HPDE6-E6E7 (cell line): Measurements from ENCODE around the gene EIF2B1.

Experiments
- DNase-seq: peaks from one replicate; pipeline ENCODE4 v3.0.0; 2011; ENCODE audit warnings: missing footprints; ENCODE audit errors: extremely low spot score

EIF2B1 gene

DNA sequence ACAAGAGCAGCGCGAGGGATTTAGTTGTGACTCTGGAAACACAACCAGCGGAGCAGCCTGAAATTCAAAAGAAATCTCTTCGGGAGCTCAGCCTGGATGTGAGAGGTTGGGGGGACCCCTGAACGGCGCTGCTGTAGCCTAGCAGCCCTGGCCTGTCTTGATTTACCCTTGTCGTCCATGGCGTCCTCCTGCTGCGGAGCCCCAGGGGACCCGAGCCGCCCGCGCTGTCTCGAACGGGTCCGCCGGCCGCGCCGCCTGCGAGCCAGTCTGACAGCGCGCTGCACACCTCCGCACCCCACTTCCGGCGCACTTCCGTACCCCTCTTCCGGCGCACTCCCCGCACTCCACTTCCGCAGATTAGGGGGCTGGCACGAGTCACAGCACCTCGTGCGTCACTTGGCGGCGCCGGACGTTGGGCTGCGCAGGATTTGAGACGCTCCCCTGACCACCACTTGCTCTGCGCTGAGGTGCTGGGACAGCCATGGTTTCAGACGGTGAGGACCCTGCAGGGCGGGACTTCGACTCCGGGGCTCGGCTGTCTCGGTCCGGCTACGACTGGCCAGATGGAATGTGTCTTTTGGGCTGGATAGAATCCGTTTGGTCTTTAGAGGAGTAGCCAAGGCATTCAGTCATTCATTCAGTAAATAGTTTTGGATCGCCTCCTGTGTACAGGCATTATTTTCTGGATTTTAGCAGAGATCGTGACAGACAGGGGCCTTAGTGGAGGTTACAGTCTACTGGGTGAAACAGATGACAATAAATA, at the start of gene EIF2B1, which contains the start of gene GTF2H3:
Gene EIF2B1 (minus strand): TSS at position 308 of the 763 bp plus-strand sequence. CDS start 129 bp downstream, at position 179.
Gene GTF2H3 (plus strand): TSS at position 451 of the 763 bp plus-strand sequence. CDS start 31 bp downstream, at position 482.
- peak; percentile 99 for DNase-seq

DNA sequence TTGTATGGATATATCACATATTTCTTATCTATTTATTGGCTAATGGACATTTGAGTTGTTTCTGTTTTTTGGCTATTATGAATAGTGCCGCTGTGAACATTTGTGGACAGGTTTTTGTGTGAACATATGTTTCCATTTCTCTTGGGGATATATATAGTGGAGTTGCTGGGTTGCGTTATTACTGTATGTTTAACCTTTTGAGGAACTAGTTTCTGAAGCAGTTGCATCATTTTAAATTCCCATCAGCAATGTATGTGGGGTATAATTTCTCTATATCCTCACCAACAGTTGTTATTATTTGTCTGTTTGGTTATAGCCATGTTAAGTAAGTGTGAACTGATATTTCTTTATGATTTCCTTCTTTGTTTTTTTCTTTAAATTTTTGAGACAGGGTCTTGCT, 48.1 kb upstream of the EIF2B1 start:
- no peak for DNase-seq

DNA sequence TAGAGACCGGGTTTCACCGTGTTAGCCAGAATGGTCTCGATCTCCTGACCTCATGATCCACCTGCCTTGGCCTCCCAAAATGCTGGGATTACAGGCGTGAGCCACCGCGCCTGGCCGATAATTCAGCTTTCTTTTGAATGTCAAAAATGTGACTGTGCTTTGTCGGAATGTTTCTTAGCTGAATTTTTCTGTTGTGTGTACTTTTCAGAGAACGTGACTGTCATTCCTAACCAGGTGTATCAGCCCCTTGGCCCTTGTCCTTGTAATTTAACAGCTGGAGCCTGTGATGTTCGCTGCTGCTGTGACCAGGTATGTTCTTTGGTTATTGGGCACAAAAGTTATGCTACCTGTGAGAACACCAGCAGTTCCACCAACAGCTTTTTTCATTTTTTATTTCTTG, 45.5 kb upstream of the EIF2B1 start:
- no peak for DNase-seq

DNA sequence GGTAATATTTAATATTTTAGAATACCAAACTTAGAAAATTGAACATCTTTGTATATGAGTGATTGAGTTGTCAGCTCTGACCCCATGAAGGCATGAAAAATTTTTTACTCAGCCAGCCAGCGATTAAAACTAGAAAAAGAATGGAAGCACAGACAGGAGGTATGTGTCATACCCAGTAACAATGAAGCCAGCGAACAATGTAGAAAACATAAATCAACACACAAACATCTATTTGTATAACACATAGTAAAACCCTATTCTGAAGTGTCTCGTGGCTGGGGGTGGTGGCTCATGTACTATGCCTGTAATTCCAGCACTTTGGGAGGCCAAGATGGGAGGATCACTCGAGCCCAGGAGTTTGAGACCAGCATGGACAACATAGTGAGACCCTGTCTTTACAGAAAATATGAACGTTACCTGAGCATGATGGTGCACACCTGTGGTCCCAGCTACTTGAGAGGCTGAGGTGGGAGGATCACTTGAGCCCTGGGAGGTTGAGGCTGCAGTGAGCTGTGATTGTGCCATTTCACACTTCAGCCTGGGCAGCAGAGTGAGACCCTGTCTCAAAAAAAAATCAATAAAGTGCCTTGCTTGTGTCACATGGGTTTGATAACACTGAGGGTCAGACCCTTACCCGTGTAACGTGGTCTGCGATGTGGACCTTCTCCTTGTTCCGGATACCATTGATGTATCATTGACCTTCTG, 43.3 kb upstream of the EIF2B1 start:
- DNase-seq, result no peak

DNA sequence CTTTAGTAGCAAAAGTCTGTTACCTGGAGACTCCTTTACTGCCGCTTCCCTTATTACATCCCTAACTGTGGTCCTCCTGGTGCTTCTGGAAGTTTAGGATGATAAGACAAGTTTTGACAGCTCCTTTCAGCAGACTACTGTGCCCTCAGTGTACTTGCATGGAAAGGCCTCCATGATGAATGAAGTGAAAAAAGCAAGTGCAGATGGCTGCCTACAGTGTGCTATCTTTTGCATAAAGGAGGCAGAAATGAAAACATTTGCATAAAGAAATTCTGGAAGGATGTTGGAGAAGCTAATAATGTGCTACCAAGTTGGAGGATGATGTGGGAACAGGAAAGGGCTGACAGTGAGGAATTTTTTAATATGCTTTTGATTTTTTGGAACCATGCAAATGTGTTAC, 42.0 kb upstream of the EIF2B1 start:
- DNase-seq, result no peak

DNA sequence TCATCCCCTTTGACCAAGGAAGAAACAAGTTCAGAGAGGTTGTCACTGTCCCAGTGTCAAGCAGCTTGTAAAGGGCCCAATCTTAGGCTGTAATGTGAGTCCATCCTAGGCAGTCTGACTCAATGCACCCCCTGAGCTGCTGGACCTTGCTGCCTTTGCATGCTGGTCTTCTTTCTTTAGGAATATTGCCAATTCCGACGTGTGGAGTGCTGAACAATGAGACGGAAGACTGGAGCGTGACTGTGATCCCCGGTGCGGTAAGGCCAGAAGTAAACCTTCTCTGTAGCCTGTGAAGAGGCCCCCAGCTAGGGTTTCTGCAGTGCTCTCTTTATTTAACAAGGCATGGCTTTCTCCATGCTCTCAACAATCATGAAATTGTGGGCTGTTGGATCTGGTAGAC, 38.4 kb upstream of the EIF2B1 start:
- no peak for DNase-seq

DNA sequence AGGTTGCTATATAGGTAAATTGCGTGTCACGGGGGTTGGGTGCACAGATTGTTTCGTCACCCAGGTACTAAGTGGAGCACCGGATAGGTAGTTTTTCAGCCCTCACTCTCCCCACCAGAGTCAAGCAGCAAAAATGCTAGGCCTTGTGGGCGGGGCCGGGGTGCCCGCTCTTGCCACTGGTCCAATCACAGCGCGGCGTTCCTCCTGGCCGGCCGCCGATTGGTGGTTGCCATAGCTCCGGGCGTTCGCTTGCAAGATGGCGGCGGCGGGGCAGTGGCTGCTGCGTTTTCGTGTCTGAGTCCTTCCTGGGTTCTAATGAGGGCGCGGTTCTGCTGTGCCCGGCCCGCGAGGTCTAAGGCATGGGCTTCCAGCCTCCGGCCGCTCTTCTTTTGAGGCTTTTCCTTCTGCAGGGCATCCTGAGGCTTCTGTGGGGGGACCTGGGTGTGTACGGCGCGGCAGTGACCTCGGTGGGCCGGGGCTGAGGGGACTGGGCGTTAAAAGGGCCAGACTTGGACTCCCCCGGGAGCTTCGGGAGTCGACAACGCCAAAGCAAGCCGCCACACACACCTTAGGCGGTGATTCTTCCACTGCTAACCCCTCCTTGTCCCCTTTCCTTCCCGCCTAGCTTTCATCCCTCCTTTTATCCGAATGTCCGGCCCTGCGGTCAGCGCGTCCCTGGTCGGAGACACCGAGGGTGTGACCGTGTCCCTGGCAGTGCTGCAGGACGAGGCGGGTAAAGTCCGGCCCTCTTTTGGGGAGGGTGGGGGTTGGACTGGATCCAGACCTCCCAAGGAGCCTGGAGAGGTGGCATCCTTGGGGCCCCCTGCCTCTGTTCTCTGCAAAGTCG, 37.6 kb upstream of the EIF2B1 start, which contains the start of gene TCTN2:
Gene TCTN2 (plus strand): TSS at position 232 of the 847 bp plus-strand sequence. CDS start 128 bp downstream, at position 360.
- peak; percentile 99 for DNase-seq

DNA sequence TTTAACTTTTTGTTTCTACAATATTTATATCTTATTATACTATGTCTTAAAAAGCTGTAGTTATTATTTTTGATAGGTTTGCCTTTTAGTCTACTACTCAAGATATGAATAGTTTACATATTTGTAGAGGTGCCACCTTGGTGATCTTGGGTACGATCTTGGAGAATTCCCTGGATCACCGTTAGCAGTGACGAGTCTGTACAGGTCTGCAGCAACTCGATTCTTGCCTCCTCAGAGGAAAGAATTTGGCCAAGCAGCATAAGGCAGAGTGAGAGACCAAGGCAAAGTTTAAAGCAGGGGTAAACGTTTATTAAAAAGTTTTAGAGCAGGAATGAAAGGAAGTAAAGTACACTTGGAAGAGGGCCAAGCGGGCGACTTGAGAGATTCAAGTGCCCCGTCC, 34.3 kb upstream of the EIF2B1 start:
- DNase-seq, result no peak

DNA sequence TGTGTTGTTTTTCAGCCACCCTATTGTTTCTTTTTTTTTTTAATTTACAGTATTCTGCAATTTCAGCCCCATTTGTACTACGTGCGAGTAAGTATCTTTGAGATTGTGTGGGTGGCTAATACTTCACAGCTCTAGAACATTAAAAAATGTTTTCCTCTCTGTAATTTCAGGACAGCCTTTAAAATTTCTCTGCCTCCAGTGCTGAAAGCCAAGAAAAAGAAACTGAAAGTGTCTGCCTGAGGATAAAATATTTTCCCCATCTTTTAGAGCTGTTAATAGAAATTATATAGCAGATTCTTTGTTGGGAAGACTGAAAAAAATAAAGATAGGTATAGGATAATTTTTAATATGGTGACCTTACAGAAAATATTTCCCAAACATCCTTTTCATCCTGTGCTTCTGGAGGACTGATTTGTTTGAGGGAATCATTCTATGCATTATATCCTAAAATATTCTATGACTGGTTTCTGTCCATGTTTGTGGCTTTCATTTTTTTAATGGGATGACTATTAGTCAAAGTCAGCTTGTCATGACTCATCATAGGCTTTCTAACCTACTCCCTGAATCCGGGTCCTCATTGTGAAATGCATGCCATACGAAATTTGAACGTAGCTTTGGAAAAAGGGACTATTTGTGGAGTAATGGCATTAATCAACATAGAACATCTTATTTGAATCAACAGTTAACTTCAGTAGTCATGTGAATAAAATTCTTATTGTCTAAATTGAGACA, 26.7 kb upstream of the EIF2B1 start:
- peak; percentile 89 for DNase-seq

DNA sequence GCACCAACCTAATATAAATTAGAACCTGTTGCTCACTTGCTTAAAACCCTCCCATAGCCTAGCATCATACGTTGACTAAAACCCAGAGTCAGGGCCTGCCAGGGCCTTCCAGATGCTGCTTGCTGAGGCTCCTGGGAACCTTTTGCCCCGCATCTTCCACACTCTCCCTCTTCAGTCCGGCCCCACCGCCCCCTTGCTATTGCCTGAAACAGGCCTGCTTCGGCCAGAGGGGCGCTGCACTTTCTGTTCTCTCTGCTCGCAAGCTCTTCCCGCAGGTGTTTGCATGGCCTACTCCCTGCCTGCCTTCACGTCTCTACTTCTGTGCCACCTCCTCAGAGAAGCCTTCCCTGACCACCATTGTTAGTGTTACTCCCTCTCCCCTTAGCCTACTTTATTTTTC, 23.7 kb upstream of the EIF2B1 start:
- DNase-seq, result no peak

DNA sequence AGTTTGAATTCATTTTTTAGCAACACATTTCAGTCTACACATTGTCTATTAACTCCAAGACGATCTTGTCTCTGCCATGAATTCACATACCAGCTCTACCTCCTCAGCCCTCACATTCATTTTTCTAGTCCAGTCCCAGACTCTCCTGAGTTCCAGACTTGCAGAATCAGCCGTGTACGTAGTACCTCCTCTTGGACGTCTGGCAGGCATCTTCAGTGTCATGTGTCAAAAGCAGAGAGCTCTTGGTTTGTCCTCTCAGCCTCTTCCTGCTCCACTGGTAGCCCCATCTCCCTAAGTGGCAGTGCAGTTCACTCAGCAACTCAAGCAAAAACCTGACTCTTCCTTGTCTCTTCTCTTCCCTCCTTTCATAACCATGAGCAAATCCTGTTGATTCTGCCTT, 22.9 kb upstream of the EIF2B1 start:
- DNase-seq, result no peak

DNA sequence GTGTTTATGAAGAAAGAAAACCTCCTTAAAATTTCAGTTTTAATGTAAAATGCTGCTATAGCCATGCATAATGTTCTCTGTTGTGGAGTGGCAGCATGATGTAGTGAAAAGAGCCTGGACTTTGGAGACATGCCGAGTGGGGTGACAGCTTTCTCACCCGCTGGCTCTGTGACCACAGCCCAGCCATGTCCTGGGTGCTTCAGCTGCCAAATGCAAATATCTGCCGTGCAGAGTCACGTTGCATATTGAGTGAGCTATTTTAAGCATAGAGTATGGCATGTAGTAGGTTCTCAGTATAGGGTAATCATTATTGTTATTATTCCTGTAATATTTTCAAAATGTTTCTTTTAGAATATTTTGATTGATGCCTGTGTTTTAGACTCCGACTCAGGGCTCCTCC, 21.9 kb upstream of the EIF2B1 start:
- no peak for DNase-seq

DNA sequence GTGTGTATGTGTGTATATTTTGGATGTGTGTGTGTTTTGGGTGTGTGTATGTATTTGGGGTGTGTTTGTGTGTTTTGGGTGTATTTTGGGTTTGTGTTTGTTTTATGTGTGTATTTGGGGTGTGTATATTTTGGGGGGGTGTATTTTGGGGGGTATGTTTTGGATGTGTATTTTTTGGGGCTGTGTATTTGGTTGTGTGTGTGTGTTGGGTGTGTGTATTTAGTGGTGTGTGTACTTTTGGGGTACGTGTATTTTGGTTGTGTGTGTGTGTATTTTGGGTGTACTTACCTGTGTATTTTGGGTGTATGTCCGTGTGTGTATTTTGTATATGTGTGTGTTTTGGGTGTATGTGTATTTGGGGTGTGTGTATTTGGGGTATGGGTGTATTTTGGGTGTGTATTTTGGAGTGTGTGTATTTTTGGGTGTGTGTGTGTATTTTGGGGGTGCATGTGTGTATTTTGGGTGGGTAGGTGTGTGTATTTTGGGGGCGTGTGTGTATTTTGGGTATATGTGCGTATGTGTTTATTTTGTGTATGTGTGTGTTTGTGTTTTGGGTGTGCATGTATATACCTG, 20.7 kb upstream of the EIF2B1 start:
- DNase-seq, result no peak

DNA sequence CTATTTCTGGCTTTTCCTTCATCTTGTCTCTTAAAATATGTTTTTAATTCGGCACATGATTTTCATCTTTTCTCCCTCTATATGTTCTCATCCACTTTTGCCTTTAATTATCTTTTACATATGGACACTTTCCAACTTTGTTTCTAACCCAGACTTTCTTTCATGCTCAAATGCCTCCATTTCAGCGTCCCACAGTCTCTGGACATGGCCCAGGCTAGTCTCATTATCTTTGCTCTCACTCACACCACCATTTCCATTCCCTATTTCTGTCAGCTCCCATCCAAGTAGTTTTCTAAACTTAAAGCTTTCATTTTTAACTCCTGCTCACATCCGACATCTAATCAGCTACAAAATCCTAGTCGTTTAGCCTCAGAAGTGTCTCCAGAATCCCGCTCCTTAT, 14.9 kb upstream of the EIF2B1 start:
- DNase-seq, result no peak

DNA sequence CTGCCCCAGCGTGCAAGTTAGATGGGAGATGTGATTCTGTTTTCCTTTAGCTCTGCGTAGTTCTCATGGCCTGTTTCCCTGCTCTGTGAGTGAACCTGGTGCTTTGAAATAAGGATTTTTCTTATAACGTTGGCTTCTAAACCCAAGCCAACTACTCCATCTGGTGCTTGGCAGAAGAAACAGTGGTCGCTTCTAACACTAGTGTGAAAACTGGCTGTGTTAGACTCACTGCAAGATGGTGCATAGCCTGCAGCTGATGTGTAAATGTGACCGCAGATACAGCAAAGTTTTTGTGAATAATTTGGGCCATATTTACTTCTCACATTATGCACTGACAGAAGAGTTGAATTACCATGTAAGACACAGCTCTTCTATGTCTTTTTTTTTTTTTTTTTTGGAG, 12.4 kb upstream of the EIF2B1 start:
- no peak for DNase-seq

DNA sequence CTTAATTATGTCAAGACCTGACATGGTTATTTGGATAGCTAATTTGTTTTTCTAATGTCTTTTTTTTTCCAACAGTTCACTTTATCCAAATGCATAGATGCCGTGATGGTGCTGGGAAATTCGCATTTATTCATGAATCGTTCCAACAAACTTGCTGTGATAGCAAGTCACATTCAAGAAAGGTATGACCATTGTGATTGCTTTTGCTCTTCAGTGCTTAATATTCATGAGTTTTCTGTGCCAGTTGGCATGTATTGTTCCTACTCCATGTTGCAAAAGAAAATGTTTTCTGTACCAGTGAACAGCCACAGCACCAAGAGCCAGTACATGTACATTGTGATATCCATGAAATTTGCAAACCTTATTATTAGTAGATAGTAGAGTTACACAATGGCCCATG, 11.9 kb upstream of the EIF2B1 start:
- no peak for DNase-seq

DNA sequence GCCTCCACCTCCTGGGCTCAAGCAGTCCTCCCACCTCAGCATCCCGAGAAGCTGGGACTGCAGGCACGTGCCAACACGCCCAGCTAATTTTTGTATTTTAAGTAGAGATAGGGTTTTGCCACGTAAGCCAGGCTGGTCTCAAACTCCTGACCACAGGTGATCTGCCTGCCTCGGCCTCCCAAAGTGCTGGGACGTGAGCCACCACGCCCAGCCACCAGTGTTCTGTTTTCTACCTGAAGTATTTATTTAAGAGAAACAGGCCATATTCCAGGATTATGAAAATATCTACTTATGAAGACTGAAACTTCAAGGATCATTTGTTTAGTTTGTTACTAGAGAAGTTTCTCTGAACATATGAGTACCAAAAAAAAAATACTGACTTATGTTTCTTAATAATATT, 10.4 kb upstream of the EIF2B1 start:
- no peak for DNase-seq

DNA sequence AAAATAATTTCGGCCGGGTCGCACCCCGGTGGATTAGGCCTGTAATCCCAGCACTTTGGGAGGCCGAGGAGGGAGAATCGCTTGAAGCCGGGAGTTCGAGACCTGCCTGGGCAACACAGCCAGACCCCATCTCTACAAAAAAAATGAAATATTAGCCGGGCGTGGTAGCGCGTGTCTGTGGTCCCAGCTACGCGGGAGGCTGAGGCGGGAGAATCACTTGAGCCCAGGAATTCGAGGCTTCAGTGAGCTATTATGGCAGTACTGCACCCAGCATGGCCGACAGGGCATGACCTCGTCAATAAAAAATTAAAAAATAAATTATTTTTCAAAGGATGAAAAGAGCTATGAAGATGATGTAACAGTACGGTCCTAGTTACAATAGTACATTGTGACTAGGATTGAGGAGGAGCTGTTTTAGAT, 666 bp upstream of the EIF2B1 start:
- DNase-seq, result no peak

DNA sequence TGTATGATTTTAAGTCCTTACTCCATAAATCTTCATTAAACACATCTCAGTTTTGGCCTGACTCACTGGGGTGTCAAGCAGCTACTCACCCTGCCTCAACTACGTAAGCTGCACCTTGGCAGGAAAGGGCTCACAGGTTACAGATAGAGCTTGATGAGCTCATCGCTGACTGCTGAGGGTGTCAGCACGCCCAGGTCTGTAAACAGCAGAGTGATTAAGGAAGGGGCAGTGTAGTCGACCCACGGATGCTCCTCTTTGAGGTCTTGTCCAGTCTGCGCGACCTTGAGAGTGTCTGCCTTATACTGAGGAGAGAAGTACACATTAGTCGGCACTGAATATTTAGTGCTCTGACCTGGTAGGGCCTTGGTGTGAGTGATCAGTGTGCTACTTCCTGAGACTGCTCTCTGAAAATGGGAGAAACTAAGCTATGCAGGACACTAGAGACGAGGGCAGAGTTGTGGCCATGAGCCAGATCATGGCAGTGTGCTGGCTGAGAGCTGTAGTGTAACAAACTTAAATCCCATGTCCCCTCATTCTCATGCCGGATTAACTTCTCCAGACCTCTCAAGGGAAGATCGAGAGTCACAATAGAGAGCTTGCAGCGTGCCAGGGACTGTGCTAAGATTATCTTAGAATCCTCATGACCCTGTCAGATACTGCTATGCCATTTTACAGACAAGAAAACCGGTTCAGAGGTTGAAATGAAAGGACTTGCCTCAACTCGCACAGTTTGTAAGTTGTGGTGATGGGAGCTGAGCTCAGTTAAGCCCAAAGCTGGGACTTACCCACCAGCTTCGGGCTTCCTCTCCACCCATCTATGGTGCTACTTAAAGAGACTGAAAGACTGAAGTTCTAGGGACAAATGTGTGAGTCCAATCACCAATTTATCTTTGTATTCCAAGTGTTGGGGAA, 11.6 kb downstream of the EIF2B1 start:
- peak; percentile 67 for DNase-seq

DNA sequence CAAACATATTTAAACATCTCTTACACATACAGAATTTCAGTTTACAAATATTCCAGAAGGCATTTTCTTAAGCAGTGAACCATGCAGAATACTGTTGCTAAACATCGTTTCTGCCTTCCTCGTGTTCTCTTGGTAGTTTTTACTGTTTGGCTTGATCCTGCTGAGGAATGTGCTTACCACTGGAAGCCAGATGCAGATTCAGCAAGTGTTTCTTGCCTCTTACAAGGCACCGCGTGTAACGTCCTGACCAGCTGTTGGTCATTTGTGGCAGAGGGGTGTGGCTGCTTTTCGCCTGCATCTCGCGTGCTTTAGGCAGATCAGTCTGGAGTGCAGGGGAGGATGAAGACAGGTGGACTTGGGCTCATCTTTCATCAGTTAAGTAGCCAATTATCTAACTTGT, 12.4 kb downstream of the EIF2B1 start:
- no peak for DNase-seq
